Muscle of leg (tissue), 11 donors: Measurements from ENCODE around the gene TNFRSF21. TPM values are rescaled to one million over a fixed set of nuclear protein-coding genes. Genes with fewer than 3 reads are reported as not detected.

Source experiments
- DNase-seq: peaks from one replicate; pipeline ENCODE4 v3.0.0; 2013
- H3K27ac ChIP-seq: one replicate; pipeline ENCODE4 v1.5.1; 2013; ENCODE audit warnings: mild to moderate bottlenecking, low read length, control low read depth
- H3K27me3 ChIP-seq: one replicate; pipeline ENCODE4 v1.6.1; 2013; ENCODE audit warnings: low read length; ENCODE audit not compliant: control insufficient read depth, insufficient read depth
- H3K36me3 ChIP-seq: one replicate; pipeline ENCODE4 v1.6.1; 2013; ENCODE audit warnings: low read length; ENCODE audit not compliant: control insufficient read depth, insufficient read depth
- H3K4me1 ChIP-seq: one replicate; pipeline ENCODE4 v1.6.1; 2013; ENCODE audit warnings: low read length; ENCODE audit not compliant: control insufficient read depth, insufficient read depth
- H3K4me3 ChIP-seq: one replicate; pipeline ENCODE4 v1.5.1; 2013; ENCODE audit warnings: low read length, control low read depth
- H3K9me3 ChIP-seq: replicated peaks from 2 replicates; pipeline ENCODE4 v1.6.1; 2013; ENCODE audit warnings: low read depth, low read length; ENCODE audit not compliant: control insufficient read depth
- WGBS: methylation state at CpG from one replicate; pipeline ENCODE4 v1.1.5; 2013; ENCODE audit warnings: missing lambda C conversion rate; ENCODE audit not compliant: insufficient coverage; 5-methylcytosine and 5-hydroxymethylcytosine counted together
- polyA plus RNA-seq, 8 donors: library from polyadenylated mRNA; unstranded; fragments of 120-200 nt; gene quantifications; one replicate each; pipeline versions ENCODE4 v1.2.1 to v1.2.3, GENCODE V29; 2013; ENCODE audit warnings: inconsistent platforms in 1 of 8, low replicate concordance in 1 of 8; ENCODE audit not compliant: insufficient read length in 8 of 8, insufficient read depth in 1 of 8
- total RNA-seq: library from RNA; stranded (reverse); fragments of 120-200 nt; gene quantifications from one replicate; pipeline ENCODE4 v1.2.4, GENCODE V29; 2013

Gene TNFRSF21
- total and polyA plus RNA-seq, 9 donors: 10.2 to 27.9 (median 23.2) TPM

GRCh38 chr6:47187113-47187512, 122.6 kb downstream of the TNFRSF21 start:
- Histone ChIP-seq H3K9me3 (no peaks in the 10 kb centered on the region), H3K36me3 (no peaks in the 10 kb centered on the region), H3K4me1 (peaks cover 2% of the 10 kb centered on the region), H3K27ac (no peak overlapping the region), H3K4me3 (no peak overlapping the region), H3K27me3 (no peaks in the 10 kb centered on the region)
- no CpG with 5 or more reads among the region's 1 CpG for WGBS
- no peak for DNase-seq

- no peak overlapping the region for H3K4me3 ChIP-seq
- no peaks in the 10 kb centered on the region for H3K36me3 ChIP-seq
- H3K4me1 ChIP-seq: no peaks in the 10 kb centered on the region
- H3K27me3 ChIP-seq: no peaks in the 10 kb centered on the region
- H3K9me3 ChIP-seq: no peaks in the 10 kb centered on the region
- 82% methylated on average over 3 of the region's 6 CpGs for WGBS
- H3K27ac ChIP-seq: no peak overlapping the region
- DNase-seq: no peak
Observed at GRCh38 chr6:47182291-47182957, 127.3 kb downstream of the TNFRSF21 start.

DNA sequence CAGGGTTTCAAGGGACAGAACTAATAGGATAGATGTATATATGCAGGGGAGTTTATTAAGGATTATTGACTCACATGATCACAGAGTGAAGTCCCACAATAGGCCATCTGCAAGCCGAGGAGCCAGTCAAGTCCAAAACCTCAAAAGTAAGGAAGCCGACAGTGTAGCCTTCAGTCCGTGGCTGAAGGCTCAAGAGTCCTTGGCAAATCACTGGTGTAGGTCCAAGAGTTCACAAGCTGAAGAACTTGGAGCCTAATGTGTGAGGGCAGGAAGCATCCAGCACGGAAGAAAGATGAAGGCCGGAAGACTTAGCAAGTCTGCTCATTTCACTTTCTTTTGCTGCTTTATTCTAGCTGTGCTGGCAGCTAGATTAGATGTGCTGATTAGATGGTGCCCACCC, 128.0 kb downstream of the TNFRSF21 start:
- H3K4me3 ChIP-seq: no peak overlapping the region
- H3K4me1 ChIP-seq: no peaks in the 10 kb centered on the region
- no peaks in the 10 kb centered on the region for H3K27me3 ChIP-seq
- H3K9me3 ChIP-seq: no peaks in the 10 kb centered on the region
- WGBS: 83% methylated on average over 3 of the region's 5 CpGs
- no peak for DNase-seq
- H3K27ac ChIP-seq: no peak overlapping the region
- H3K36me3 ChIP-seq: no peaks in the 10 kb centered on the region

Other genes starting within 250 kb of the TNFRSF21 start
- 12.5 TPM for gene CD2AP, start 167.9 kb upstream of the TNFRSF21 start, total RNA-seq
- gene CD2AP, start 167.9 kb upstream of the TNFRSF21 start, polyA plus RNA-seq: 10 to 100 TPM in 5 of 8 donors, 1 to 10 TPM in 3; 8.9 to 12.7 (median 10.3) TPM